Right hindlimb (tissue), 1 donor: ENCODE results near the gene RNF32.
"Not testable (repeated sequence)": the region's sequence is repeated elsewhere in the genome, so short reads cannot be mapped to it uniquely, and the experiment has no call there.

Experiments
- DNase-seq: peaks from one replicate; pipeline ENCODE4 v3.0.0-alpha.2; 2018

Gene RNF32

GRCh38 chr7:156676263-156676662 is 35.7 kb downstream of the RNF32 start:
- no peak for DNase-seq

- no peak for DNase-seq
These were observed 36.9 kb downstream of the RNF32 start for GRCh38 chr7:156677374-156678054.

GRCh38 chr7:156680281-156680680 is 39.7 kb downstream of the RNF32 start:
- DNase-seq = no peak

- DNase-seq = no peak
These were observed 42.4 kb downstream of the RNF32 start for GRCh38 chr7:156682928-156683327.

- DNase-seq = no peak
These were observed 43.7 kb downstream of the RNF32 start for GRCh38 chr7:156684251-156684650.

- no peak for DNase-seq
These were observed 44.1 kb downstream of the RNF32 start for GRCh38 chr7:156684661-156685060.

GRCh38 chr7:156691764-156692163 is 51.2 kb downstream of the RNF32 start:
- no peak for DNase-seq

- no peak for DNase-seq
These were observed 52.3 kb downstream of the RNF32 start for GRCh38 chr7:156692849-156693248.

GRCh38 chr7:156693627-156694026 is 53.1 kb downstream of the RNF32 start:
- DNase-seq = no peak

- DNase-seq = not testable (repeated sequence)
These were observed 56.7 kb downstream of the RNF32 start for GRCh38 chr7:156697283-156697682.

GRCh38 chr7:156698512-156698911 is 57.9 kb downstream of the RNF32 start:
- DNase-seq = not testable (repeated sequence)

GRCh38 chr7:156701787-156702186 is 61.2 kb downstream of the RNF32 start:
- not testable (repeated sequence) for DNase-seq

- DNase-seq = no peak
These were observed 61.8 kb downstream of the RNF32 start for GRCh38 chr7:156702399-156702798.

- DNase-seq = no peak
These were observed 62.6 kb downstream of the RNF32 start for GRCh38 chr7:156703209-156703608.

- DNase-seq = no peak
These were observed 63.4 kb downstream of the RNF32 start for GRCh38 chr7:156703773-156704482.

GRCh38 chr7:156722043-156722826 is 81.7 kb downstream of the RNF32 start:
- no peak for DNase-seq

GRCh38 chr7:156725073-156725472 is 84.5 kb downstream of the RNF32 start:
- DNase-seq = no peak

GRCh38 chr7:156725936-156726335 is 85.4 kb downstream of the RNF32 start:
- no peak for DNase-seq
